HT-29 (cell line): ENCODE results near the gene BCAR3. TPM values are rescaled to one million over a fixed set of nuclear protein-coding genes. Genes with fewer than 3 reads are reported as not detected.
A peak's percentile ranks its signal among the peaks of the same experiment; 100 is the strongest.

Experiments
- DNase-seq: peaks from one replicate; pipeline ENCODE4 v3.0.0-alpha.2; 2015; ENCODE audit warnings: low spot score
- total RNA-seq: library from RNA; depleted of rRNA; stranded (reverse); fragments of >200 nt; shearing (Covaris generic); gene quantifications from 2 replicates; pipeline ENCODE4 v1.2.3, GENCODE V29; 2014

Gene BCAR3
- total RNA-seq, 1 experiment from 2014 or later: 49.4 TPM

DNA sequence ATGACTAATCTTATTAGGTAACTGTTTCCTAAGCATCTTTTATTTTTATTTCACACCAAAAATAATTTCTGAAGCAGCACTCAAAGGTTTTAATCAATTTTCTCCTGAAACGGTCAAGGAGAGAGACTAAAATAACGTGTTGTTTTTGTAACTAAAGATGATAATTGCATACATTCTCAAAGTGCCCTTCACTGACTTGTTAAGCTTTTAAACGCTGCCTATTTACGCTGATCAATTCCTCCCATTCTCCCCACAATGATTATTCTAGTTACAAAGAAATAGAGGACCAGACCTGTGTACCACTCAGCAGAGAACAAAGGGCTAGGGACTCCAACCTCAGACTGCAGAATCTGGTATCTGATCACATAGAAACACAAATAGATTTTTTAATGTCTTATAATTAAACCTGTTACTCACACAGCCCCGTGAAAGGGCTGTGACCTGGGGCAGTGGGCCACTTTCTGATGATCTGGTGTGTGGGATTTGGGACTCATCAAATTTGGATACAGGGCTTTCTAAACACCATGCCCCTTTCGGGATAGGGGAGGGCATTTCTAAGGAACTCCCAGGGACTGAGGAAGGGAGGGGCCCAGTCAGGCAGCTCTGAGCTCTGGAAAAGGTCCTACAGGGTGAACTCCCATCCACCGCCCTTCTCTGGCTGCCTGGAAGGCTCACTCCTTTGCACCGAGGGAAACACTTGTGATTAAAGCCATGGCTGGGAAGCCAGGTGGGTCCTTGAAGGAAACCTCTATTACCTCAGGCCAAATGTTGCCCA lies 65.2 kb downstream of the BCAR3 start:
- DNase-seq: peak; percentile 49

DNA sequence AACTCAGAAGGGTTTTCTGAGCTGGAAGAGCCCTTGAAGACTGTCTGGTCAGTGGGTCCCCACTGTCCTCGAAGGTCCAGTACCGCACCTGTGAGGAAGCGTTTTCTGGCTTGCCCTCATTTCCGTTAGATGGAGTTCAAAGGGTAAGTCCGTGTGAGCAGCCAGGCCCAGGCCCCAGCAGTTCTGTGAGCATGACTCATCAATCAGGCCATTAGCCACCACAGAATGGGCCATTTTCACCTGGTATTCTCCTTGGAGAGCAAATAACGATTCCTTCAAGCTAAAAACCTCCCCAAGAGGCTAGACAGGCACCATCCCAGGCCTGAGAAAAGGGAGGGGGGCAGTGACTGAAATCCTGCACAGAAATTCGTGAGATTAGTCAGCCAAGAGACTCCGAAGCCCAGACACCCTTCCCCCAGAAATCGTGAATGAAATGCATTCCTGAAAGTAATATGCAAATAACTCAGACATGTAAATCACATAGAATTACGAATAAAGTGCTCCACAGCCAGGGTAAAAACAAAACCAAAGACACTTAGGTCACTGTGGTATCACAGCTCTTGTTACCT lies 66.0 kb downstream of the BCAR3 start:
- DNase-seq: peak; percentile 66

DNA sequence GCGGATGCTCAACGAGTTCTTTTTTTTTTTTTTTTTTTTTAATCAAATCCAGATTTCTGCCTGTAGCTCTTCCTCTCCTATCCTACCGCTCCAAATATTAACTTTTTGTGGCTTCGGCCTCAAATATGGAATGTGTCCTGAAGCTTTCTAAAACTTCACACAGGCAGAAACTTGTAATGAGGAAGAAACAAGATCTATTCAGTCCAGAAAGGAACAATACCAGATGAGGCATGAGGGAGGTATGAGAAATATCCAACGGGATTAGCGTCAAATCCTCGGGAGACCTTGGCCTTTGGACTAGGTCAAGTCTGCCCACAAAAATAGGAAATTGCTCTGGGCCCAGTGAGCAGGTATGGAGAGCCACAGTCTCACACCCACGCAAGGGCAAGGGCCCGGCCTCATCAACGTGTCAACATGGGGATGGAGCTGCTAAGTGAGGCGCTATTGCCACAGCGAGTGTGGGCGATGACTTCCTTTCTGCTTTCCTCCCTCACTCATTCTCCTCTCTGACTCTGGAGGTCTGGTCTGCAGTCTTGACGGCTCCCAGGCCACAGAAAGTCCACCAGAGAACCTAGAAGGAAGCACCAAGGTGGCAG lies 66.6 kb downstream of the BCAR3 start:
- DNase-seq: no peak

DNA sequence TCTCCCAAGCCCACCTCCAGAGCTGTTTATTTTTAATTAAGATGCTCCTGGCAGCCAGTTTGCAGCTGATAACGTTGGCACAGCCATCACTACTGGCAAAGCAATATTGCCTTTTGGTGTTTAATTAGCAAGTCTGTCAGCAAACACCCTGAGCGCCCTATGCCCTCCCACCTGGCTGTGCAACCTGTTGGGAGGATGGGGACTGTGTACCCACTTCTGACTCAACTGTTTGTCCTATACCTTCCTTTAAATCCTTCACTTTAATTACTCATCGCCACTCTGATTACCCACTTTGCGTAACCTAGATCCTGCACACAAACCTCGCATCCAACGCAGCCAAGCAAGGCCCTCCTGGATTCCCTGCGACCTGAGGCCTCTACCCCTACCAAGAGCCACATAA lies 67.1 kb downstream of the BCAR3 start:
- peak; percentile 52 for DNase-seq

GRCh38 chr1:93613898-93614297 lies 67.7 kb downstream of the BCAR3 start:
- DNase-seq: no peak

- no peak for DNase-seq
Measured at GRCh38 chr1:93612510-93612909, 69.1 kb downstream of the BCAR3 start.

GRCh38 chr1:93611668-93612067 lies 70.0 kb downstream of the BCAR3 start:
- DNase-seq: no peak

DNA sequence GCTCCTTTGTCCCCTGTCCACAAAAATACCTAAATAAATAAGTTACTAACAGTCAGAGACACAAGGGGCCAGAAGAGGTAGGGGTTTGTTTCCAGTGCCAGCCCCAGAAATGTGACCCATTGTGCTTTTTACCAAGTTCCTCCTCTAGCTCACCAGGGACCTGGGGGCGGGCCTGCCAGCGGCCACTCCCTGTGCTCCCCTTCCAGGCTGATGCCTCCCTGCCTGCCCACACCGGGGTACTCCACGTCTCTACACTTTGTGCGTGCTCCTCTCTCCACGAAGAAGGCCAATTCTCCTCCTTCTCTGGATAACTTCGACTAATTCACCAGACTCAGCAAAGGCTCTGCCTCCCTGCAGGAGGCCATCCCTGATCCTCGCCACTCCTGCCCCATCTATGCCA lies 72.1 kb downstream of the BCAR3 start:
- no peak for DNase-seq

DNA sequence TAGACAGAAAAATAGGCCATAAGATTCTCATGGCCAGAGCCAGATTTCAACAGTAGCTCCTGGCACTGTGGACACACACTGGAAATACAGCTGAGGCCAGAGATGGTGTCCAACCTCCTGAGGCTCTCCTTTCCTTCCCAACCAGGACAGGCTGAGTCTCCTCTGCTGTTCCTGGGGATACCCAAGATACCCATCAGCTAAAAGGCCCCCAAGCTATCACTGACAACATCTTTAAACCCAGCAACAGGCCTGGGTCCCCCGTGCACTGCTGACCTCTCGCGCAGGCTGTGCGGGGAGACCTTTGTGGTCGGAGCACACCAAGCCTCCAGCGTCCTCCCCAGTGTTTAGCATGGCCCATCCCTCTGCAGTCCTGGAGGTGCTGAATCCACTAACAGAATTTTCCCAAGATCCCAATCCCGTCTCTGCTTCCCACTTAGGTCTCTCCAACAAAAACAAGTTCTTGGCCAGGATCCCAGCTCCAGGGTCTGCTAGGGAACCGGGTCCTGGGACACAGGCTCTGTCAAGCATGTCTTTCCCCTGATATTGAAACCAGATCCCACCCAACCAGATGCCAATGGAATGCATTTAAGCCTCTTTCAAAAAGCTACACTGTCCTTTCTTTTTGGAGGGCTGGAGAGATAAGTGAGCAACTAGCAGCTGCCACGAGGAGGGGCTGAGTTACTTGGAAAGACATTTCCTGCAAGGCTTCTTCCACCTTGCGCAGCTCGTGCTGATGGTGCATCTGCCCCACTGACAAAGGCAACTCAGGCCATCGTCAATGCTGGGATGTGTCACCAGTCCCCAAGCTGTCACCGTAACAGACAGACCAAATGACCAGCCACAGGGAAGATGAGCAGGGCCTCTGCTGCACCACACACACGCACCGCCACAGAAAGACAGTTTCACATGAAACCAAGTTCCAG lies 73.2 kb downstream of the BCAR3 start:
- DNase-seq: no peak

DNA sequence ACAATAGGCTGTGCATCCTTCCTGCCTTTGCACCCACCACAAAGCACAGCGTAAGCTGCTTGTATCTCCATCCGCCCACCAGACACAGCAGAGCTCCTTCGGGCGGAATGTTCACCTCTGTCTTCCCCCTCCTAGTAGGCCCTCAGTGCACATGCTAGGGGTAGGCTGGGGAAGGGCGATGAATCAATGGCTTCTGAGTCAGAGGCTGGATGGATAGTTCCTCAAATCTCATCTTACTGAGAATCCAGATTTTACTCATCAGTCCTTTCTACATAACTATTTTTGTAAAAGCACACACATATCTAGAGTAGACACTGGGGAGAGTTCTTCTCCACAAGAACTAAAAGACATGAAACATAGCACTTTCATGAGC lies 73.8 kb downstream of the BCAR3 start:
- DNase-seq: no peak

DNA sequence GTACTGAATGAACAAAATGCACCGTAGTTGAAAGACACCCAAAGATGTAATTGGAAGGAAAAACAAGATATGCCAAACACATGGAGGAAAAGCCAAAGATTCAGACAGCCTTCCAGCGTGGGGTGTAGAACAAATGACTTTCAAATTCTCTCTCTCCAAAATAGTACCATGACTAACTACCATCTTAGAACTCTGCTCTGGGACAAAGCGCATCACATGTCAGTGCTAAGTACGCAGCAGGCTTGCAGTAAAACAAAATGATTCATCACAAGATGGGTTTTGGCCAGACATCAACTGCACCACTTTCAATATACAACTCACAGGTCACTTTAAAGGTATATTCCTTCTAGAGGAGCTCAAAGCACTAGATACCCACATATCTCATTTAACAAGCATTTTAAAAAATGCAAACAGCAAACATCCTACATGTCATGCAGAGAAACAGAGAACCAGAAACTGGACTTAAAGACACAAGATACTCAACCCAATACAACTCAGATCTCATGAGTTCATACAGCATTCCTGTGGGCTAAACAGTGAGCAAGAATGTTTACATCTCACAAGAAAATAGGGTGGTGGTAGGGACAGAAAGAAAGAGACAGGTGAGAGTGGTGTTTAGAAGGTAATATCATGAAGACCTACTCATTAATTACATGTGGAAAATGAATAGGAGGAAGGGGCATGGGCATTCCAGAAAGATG lies 75.7 kb downstream of the BCAR3 start:
- no peak for DNase-seq

GRCh38 chr1:93605026-93605568 lies 76.5 kb downstream of the BCAR3 start:
- no peak for DNase-seq

- DNase-seq: no peak
Measured at GRCh38 chr1:93604411-93604810, 77.2 kb downstream of the BCAR3 start.

DNA sequence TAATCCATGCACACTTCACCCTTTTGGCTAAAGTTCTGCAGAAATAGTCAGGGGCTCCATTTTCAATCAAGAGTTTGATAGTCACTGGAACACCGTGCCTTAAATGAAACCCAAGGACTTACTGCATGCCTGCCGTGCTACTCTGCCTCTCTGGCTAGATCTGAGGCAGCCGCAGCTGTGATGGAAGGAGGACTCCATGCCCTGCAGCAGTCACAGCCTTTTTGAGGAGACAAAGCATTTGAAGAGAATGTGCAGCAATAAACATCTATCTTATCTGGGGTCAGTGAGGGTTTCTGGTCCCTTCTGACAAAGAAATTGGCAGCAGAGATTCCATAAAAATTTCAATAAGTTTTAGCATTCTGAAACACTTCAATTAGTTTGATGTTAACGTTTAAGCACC lies 78.0 kb downstream of the BCAR3 start:
- DNase-seq: no peak

DNA sequence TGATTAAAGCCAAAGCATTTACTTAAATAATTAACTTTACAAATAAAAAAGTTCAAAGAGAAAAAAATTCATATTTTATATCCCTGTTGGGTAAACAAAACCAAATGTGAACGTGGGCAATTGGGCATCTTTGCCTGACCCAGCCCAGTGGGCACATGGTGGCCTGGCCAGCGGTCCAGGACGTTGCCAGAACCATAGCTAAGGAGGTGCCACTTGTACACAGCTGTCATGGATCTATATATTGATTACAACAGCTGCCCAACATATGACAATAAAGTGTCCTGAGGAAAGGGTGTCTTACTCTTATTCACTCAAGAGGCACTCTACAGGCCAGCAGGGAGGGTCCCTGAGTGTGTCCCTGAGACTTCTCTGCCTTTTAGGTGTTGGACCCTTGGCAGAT lies 78.5 kb downstream of the BCAR3 start:
- DNase-seq: no peak

DNA sequence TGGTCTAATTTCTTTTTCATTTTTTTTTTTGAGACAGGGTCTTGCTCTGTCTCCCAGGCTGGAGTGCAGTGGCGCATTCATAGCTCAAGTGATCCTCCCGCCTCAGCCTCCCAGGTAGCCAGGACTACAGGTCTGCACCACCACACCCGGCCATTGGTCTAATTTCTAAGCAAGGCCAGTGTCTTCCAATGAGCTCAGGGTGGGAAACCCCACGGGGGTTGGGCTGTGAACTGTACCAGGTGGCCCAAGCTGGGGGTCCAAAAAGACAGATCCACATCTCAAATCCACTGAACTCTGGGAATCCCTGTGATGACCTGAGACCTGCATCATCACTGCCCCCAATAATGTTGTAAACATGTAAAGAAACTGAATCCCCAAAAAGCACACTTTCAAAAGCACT lies 79.5 kb downstream of the BCAR3 start:
- no peak for DNase-seq

DNA sequence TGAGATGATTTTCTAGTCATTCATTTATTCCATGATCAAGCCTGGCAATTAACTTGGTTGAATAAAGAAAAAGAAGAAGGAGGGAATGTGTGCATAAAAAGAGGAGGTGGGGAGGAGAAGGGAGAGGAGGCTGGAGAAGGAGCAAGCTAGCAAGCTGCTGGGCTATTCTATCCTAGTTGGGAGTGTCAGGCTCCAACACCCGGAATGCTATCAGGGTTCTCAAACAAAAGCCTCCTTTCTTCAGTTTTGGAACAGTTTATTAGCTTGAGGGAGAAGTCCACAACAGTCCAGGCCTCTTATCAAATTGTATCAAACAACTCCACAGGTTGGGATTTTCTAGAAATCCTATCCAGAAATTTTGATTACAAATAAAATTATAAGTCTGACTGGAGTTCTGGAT lies 80.0 kb downstream of the BCAR3 start:
- no peak for DNase-seq

DNA sequence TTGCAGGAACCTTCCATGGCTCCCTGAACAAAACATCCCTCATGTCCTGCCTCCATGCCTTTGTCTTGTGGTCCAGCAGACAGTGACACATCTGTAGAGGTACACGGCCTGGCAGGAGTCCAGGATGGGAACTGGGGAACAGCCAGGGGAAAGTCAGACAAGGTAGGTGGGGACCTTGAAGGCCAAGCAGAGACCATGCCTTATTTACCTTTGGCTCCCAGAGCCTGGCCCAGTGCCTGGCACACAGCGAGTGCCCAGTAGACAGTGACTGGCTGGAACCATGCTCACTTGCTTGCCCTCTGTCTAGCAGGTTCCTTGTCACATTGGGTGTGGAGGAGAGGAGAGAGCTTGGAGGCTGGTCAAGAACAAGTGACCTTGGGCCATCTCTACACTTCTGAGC lies 81.0 kb downstream of the BCAR3 start:
- DNase-seq: no peak

DNA sequence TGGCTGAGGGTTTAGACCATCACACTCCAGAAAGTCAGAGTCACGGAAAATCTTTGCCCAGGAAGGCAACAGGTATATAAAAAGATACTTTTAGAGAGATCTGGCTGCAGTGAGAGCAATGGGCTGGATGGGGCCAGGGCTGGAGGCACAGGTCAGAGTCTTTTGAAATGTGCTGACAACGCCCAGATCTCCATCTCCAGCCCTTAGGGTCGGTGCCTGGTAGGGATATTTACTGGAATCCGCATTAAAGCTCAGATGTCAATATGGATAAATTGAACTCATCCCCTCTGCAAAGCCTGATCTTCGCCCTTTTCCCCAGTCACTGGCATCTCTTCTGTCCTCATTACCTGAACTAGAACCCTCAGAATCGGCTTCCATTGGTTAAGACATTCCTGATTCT lies 82.2 kb downstream of the BCAR3 start:
- DNase-seq: no peak

DNA sequence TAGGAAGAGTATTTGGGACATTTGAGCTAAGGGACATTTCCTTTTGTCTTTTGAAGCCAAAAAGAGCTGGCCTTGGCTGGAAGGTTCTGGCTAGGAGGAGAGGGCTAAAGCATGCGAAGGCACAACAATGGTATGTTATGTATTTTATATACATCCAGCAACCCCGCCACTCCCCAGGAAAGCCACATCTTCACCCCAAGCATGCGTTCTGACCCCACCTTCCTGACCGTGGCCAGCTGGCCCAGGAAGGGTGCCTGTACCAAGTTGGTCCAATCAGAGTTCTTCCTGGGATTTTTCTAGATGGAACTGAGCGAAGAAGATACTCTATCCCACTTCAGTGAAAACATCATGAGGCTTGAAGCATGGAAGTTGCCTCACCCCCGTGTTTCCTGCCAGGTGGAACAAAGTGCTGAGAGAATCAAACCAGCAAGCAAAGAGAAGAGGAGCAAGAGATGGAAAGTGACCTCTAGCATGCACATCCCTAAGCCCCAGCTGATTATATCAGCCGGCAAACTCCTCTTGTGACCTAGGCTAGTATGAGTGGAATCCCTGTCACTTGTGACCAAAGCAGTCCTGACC lies 82.7 kb downstream of the BCAR3 start:
- no peak for DNase-seq

- no peak for DNase-seq
Measured at GRCh38 chr1:93598396-93598795, 83.2 kb downstream of the BCAR3 start.
